ENCODE measurements around the gene ABLIM1. TPM values are rescaled to one million over a fixed set of nuclear protein-coding genes. Genes with fewer than 3 reads are reported as not detected.
A peak's percentile ranks its signal among the peaks of the same experiment; 100 is the strongest.

Gene ABLIM1
- total RNA-seq, 4 donors from 2014 or later = 152 to 373 (median 209) TPM

GRCh38 chr10:114681542-114681941 lies 23.5 kb upstream of the ABLIM1 start:
- Histone ChIP-seq H3K27ac (peak overlapping the region in 2 of 4 donors; percentile 84 to 89), H3K4me3 (peak overlapping the region in 1 of 4 donors; percentile 34), H3K36me3 (no peaks in the 10 kb centered on the region), H3K4me1 (peaks cover 0 to 52% (median 30%) of the 10 kb centered on the region in 4 donors), H3K9me3 (no peaks in the 10 kb centered on the region), H3K27me3 (no peaks in the 10 kb centered on the region)
- no peak for DNase-seq (ENCODE audit: low spot score in 2 of 2)
- peak in 1 of 2 donors; percentile 13 for TF ChIP-seq EP300 (IDR thresholded peaks at IDR 0.05)
- TF ChIP-seq, protein P1, sequence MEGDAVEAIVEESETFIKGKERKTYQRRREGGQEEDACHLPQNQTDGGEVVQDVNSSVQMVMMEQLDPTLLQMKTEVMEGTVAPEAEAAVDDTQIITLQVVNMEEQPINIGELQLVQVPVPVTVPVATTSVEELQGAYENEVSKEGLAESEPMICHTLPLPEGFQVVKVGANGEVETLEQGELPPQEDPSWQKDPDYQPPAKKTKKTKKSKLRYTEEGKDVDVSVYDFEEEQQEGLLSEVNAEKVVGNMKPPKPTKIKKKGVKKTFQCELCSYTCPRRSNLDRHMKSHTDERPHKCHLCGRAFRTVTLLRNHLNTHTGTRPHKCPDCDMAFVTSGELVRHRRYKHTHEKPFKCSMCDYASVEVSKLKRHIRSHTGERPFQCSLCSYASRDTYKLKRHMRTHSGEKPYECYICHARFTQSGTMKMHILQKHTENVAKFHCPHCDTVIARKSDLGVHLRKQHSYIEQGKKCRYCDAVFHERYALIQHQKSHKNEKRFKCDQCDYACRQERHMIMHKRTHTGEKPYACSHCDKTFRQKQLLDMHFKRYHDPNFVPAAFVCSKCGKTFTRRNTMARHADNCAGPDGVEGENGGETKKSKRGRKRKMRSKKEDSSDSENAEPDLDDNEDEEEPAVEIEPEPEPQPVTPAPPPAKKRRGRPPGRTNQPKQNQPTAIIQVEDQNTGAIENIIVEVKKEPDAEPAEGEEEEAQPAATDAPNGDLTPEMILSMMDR (IDR thresholded peaks at IDR 0.05) = no peak
- no peak for TF ChIP-seq POLR2A (IDR thresholded peaks at IDR 0.05)
- WGBS, 2 donors = 74 to 78% methylated on average over 5 of the region's 5 CpGs

GRCh38 chr10:114680543-114681117 lies 22.6 kb upstream of the ABLIM1 start:
- H3K27ac ChIP-seq = peak overlapping the region in 1 of 4 donors; percentile 3
- DNase-seq (ENCODE audit: low spot score in 2 of 2) = no peak
- peaks cover 0 to 49% (median 29%) of the 10 kb centered on the region in 4 donors for H3K4me1 ChIP-seq
- WGBS, 2 donors = 85 to 91% methylated on average over 3 of the region's 3 CpGs
- no peak overlapping the region for H3K4me3 ChIP-seq
- no peaks in the 10 kb centered on the region for H3K27me3 ChIP-seq
- H3K9me3 ChIP-seq = no peaks in the 10 kb centered on the region
- no peaks in the 10 kb centered on the region for H3K36me3 ChIP-seq
- TF ChIP-seq, protein P1 (IDR thresholded peaks at IDR 0.05) = no peak

- 78 to 83% methylated on average over 5 of the region's 5 CpGs for WGBS, 2 donors
- Histone ChIP-seq H3K36me3 (no peaks in the 10 kb centered on the region), H3K9me3 (no peaks in the 10 kb centered on the region), H3K4me3 (no peak overlapping the region), H3K27ac (peak overlapping the region in 1 of 4 donors; percentile 65), H3K4me1 (peaks cover 0 to 38% (median 20%) of the 10 kb centered on the region in 4 donors), H3K27me3 (no peaks in the 10 kb centered on the region)
- no peak for DNase-seq (ENCODE audit: low spot score in 2 of 2)
- TF ChIP-seq POLR2A (IDR thresholded peaks at IDR 0.05) (no peak), EP300 (IDR thresholded peaks at IDR 0.05) (no peak)
- TF ChIP-seq, protein P1 (IDR thresholded peaks at IDR 0.05) = no peak
Observed at GRCh38 chr10:114679552-114679951, 21.5 kb upstream of the ABLIM1 start.

GRCh38 chr10:114678820-114679219 lies 20.7 kb upstream of the ABLIM1 start:
- TF ChIP-seq, protein P1 (IDR thresholded peaks at IDR 0.05) = no peak
- TF ChIP-seq EP300 (IDR thresholded peaks at IDR 0.05) (no peak), POLR2A (IDR thresholded peaks at IDR 0.05) (no peak)
- 44 to 49% methylated on average over 2 of the region's 2 CpGs for WGBS, 2 donors

GRCh38 chr10:114678336-114678735 lies 20.3 kb upstream of the ABLIM1 start:
- Histone ChIP-seq H3K36me3 (no peaks in the 10 kb centered on the region), H3K4me1 (peaks cover 0 to 26% (median 10%) of the 10 kb centered on the region in 4 donors), H3K9me3 (no peaks in the 10 kb centered on the region), H3K27me3 (no peaks in the 10 kb centered on the region), H3K4me3 (no peak overlapping the region), H3K27ac (peak overlapping the region in 2 of 4 donors; percentile 9 to 65)
- no peak for DNase-seq (ENCODE audit: low spot score in 2 of 2)
- TF ChIP-seq EP300 (IDR thresholded peaks at IDR 0.05) (no peak), POLR2A (IDR thresholded peaks at IDR 0.05) (no peak)
- TF ChIP-seq, protein P1 (IDR thresholded peaks at IDR 0.05) = no peak
- WGBS, 2 donors = 37 to 46% methylated on average over 4 of the region's 4 CpGs

More at GRCh38 chr10:114678820-114679219, 20.7 kb upstream of the ABLIM1 start:
- Histone ChIP-seq H3K36me3 (no peaks in the 10 kb centered on the region), H3K4me3 (no peak overlapping the region), H3K27ac (peak overlapping the region in 2 of 4 donors; percentile 9 to 65), H3K27me3 (no peaks in the 10 kb centered on the region), H3K4me1 (peaks cover 0 to 30% (median 13%) of the 10 kb centered on the region in 4 donors), H3K9me3 (no peaks in the 10 kb centered on the region)
- no peak for DNase-seq (ENCODE audit: low spot score in 2 of 2)
